Tibial artery (tissue), 4 donors: ENCODE results near the gene C10orf105.

ENCODE experiments used
- DNase-seq, 2 donors: peaks; one replicate each; pipeline ENCODE4 v3.0.0-alpha.2; 2019
- H3K27ac ChIP-seq, 2 donors: fragments of 200-600 bp; sonication (generic) in 1 of 2; 1 replicate in 1 of 2; 2 replicates in 1 of 2; pipeline ENCODE4 v1.5.1; 2018 to 2019; ENCODE audit warnings: mild to moderate bottlenecking in 1 of 2
- H3K27me3 ChIP-seq, 2 donors: fragments of 200-600 bp; sonication (generic) in 1 of 2; one replicate each; pipeline versions ENCODE4 v1.5.1 to v1.6.0; 2016 to 2019
- H3K36me3 ChIP-seq, 3 donors: fragments of 200-600 bp; sonication (generic) in 2 of 3; one replicate each; pipeline ENCODE4 v1.5.1; 2016 to 2019; ENCODE audit warnings: mild to moderate bottlenecking in 2 of 3
- H3K4me1 ChIP-seq, 4 donors: fragments of 200-600 bp; sonication (generic) in 2 of 4; 1 replicate in 3 of 4; 2 replicates in 1 of 4; pipeline ENCODE4 v1.5.1; 2016 to 2019
- H3K4me3 ChIP-seq, 2 donors: fragments of 200-600 bp; sonication (generic) in 1 of 2; 1 replicate in 1 of 2; 2 replicates in 1 of 2; pipeline ENCODE4 v1.5.1; 2018 to 2019; ENCODE audit warnings: mild to moderate bottlenecking in 2 of 2
- H3K9me3 ChIP-seq, 3 donors: fragments of 200-600 bp; sonication (generic) in 1 of 3; one replicate each; pipeline ENCODE4 v1.5.1; 2016 to 2019
- CTCF ChIP-seq, 2 experiments: fragments of 200-600 bp in 1 of 2; fragments of 450-650 bp in 1 of 2; IDR thresholded peaks; one replicate each; pipeline ENCODE4 v1.5.1; 2017 to 2019; ENCODE audit warnings: antibody characterized with exemption in 2 of 2, mild to moderate bottlenecking in 1 of 2, moderate library complexity in 1 of 2
- intact Hi-C: fragments of 100-400 bp; cut with DNase I; formaldehyde crosslinking; loops from one replicate; pipeline ENCODE4 v1.15.0; 2023; ENCODE audit warnings: low total_unique reads

Gene C10orf105

GRCh38 chr10:71725249-71725648 lies 5.7 kb upstream of the C10orf105 start:
- TF ChIP-seq CTCF (IDR thresholded peaks at IDR 0.05), result no peak
- no peaks in the 10 kb centered on the region for H3K27me3 ChIP-seq
- DNase-seq, result no peak
- H3K4me3 ChIP-seq, result no peak overlapping the region
- intact Hi-C loops, result no loop called here
- no peaks in the 10 kb centered on the region for H3K9me3 ChIP-seq
- peaks cover 0 to 35% (median 27%) of the 10 kb centered on the region in 4 donors for H3K4me1 ChIP-seq
- no peaks in the 10 kb centered on the region for H3K36me3 ChIP-seq
- H3K27ac ChIP-seq, result no peak overlapping the region

GRCh38 chr10:71724539-71724938 lies 5.0 kb upstream of the C10orf105 start:
- Histone ChIP-seq H3K4me1 (peaks cover 0 to 35% (median 28%) of the 10 kb centered on the region in 4 donors), H3K36me3 (no peaks in the 10 kb centered on the region), H3K9me3 (no peaks in the 10 kb centered on the region), H3K4me3 (no peak overlapping the region), H3K27me3 (no peaks in the 10 kb centered on the region), H3K27ac (no peak overlapping the region)
- no peak for DNase-seq
- TF ChIP-seq CTCF (IDR thresholded peaks at IDR 0.05), result no peak
- intact Hi-C loops, result no loop called here

DNA sequence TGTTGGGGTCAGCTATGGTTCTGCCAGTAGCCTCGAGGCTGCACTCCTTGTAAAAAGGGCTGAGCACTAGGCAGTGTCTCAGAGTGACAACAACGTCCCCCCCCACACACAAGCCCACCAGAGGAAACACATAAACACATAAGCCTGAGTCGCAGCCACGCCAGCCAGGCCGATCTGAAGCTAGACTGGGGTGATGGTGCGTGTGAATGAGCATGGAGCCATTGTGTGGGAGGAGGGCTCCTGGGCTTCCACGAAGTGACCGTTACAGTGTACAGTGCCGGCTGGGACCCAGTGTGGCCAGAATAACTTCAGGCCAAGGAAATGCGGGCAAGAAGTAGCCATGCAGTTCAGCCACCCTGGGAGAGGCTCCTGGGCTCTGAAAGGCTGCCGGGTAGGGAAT lies 3.7 kb upstream of the C10orf105 start:
- DNase-seq, result no peak
- no peaks in the 10 kb centered on the region for H3K27me3 ChIP-seq
- H3K9me3 ChIP-seq, result no peaks in the 10 kb centered on the region
- peaks cover 0 to 32% (median 23%) of the 10 kb centered on the region in 4 donors for H3K4me1 ChIP-seq
- intact Hi-C loops, result no loop called here
- no peak overlapping the region for H3K27ac ChIP-seq
- H3K4me3 ChIP-seq, result no peak overlapping the region
- TF ChIP-seq CTCF (IDR thresholded peaks at IDR 0.05), result no peak
- H3K36me3 ChIP-seq, result no peaks in the 10 kb centered on the region

GRCh38 chr10:71722849-71723248 lies 3.3 kb upstream of the C10orf105 start:
- Histone ChIP-seq H3K4me3 (no peak overlapping the region), H3K27me3 (no peaks in the 10 kb centered on the region), H3K27ac (no peak overlapping the region), H3K9me3 (no peaks in the 10 kb centered on the region), H3K36me3 (no peaks in the 10 kb centered on the region), H3K4me1 (peaks cover 0 to 32% (median 23%) of the 10 kb centered on the region in 4 donors)
- intact Hi-C loops, result no loop called here
- no peak for DNase-seq
- TF ChIP-seq CTCF (IDR thresholded peaks at IDR 0.05), result no peak

DNA sequence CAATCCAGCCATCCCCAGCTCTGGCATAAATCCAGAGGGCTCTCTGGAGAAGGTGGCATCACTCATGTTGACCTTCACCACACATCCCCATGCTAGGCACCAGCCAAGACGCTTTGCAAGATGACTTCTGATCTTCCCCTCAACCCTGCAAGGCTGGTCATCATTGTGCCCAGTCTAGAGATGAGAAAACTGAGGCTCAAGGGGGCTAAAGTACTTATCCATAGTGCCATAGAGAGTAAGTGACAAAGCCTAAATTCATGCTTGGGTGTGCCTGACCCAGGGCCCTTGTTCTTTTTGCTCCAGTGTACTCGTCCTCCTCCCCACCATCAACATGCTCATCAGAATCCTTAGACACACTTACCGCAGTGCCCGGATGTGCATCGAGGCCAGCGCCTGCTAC lies 1.7 kb upstream of the C10orf105 start:
- no peak for DNase-seq
- Histone ChIP-seq H3K36me3 (no peaks in the 10 kb centered on the region), H3K9me3 (no peaks in the 10 kb centered on the region), H3K27ac (no peak overlapping the region), H3K27me3 (no peaks in the 10 kb centered on the region), H3K4me1 (peaks cover 3 to 29% (median 22%) of the 10 kb centered on the region in 4 donors), H3K4me3 (no peak overlapping the region)
- TF ChIP-seq CTCF (IDR thresholded peaks at IDR 0.05), result no peak
- intact Hi-C loops, result no loop called here

DNA sequence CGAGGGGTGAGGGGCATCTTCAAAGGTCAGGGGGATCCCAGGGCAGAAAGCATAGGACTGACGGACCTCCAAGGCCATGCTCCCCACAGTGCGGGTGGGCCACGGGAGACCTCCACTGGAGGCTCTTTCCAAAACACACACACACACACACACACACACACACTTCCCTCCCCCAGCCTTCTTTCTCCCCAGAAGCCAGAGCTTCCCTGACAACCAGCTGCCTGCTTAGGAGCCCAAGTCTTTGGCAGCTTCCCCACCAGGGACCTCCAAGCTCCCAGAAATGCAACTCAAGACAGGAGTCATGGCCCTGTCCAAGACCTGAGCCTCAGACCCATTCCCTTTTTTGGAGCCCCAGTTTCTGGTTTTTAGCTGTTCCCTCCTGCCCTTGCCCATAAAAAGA lies 710 bp upstream of the C10orf105 start:
- no peak overlapping the region for H3K4me3 ChIP-seq
- no peak for TF ChIP-seq CTCF (IDR thresholded peaks at IDR 0.05)
- no peaks in the 10 kb centered on the region for H3K36me3 ChIP-seq
- DNase-seq, result no peak
- H3K27me3 ChIP-seq, result no peaks in the 10 kb centered on the region
- peaks cover 3 to 38% (median 28%) of the 10 kb centered on the region in 4 donors for H3K4me1 ChIP-seq
- intact Hi-C loops, result no loop called here
- no peak overlapping the region for H3K27ac ChIP-seq
- no peaks in the 10 kb centered on the region for H3K9me3 ChIP-seq
